Ovary (tissue), 3 donors: ENCODE measurements around the gene ADAMTS2.

Source experiments
- CTCF ChIP-seq, 3 donors: fragments of 450-650 bp in 2 of 3; fragments of 200-600 bp in 1 of 3; IDR thresholded peaks; one replicate each; pipeline versions ENCODE4 v1.5.1 to v1.8.0; 2016 to 2022; ENCODE audit warnings: antibody characterized with exemption in 3 of 3, mild to moderate bottlenecking in 1 of 3
- POLR2A ChIP-seq: fragments of 450-650 bp; IDR thresholded peaks from one replicate; pipeline ENCODE4 v1.6.1; 2017; ENCODE audit warnings: antibody characterized with exemption, mild to moderate bottlenecking, moderate library complexity
- donor health status: DM: no; HTN: no; CAD: no.

- no peak for TF ChIP-seq CTCF (IDR thresholded peaks at IDR 0.05)
- no peak for TF ChIP-seq POLR2A
Observed at GRCh38 chr5:179190851-179191505, 154.3 kb downstream of the ADAMTS2 start.
